MM.1S (cell line): ENCODE data around the gene SYPL1.

Source experiments
- CTCF ChIP-seq: fragments of 300-600 bp; sonication (generic); IDR thresholded peaks from 2 replicates; pipeline ENCODE4 v1.5.1; 2016; ENCODE audit warnings: antibody characterized with exemption, low read length, mixed read lengths
- EZH2 ChIP-seq: fragments of 300-600 bp; sonication (generic); optimal IDR thresholded peaks from 2 replicates; pipeline ENCODE3; 2017; ENCODE audit warnings: low read depth, mild to moderate bottlenecking, antibody characterized with exemption, low read length, mixed read lengths
- EZH2phosphoT487 ChIP-seq: fragments of 300-600 bp; sonication (generic); IDR thresholded peaks from 2 replicates; pipeline ENCODE4 v1.6.1; 2018; ENCODE audit warnings: antibody characterized with exemption, low read length

DNA sequence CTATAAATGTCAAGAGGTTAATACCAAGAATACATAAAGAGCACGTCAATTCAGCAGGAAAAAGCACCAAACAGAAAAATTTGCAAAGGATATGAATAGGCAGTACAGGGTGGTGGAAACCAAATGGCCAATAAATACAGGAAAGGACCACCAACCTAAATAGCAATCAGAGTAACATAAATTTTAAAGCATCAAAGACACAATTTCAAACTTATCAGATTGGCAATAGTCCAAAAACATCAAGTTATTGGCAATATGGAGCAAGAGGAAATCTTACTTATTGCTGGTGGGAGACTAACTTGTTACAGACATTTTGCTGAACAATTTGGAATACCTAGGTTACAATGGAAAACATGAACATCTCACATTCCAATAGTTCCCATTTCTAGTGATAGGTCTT, 24.1 kb downstream of the SYPL1 start:
- TF ChIP-seq CTCF (no peak), EZH2 (no peak), EZH2phosphoT487 (no peak)
